ENCODE measurements around the gene ZNF253.
"Not testable (repeated sequence)": the region's sequence is repeated elsewhere in the genome, so short reads cannot be mapped to it uniquely, and the experiment has no call there.

Gene ZNF253

GRCh38 chr19:19900139-19900728, 34.6 kb downstream of the ZNF253 start:
- peak; percentile 34 for DNase-seq

GRCh38 chr19:19900729-19901444, 35.2 kb downstream of the ZNF253 start, which contains the start of gene ZNF93:
Gene ZNF93, plus strand, starts transcription at chr19:19900946. Its CDS starts 143 bp downstream, at chr19:19901089.
- DNase-seq = peak; percentile 79

GRCh38 chr19:19907551-19907950, 41.9 kb downstream of the ZNF253 start:
- not testable (repeated sequence) for DNase-seq

- no peak for DNase-seq
Measured at GRCh38 chr19:19909654-19910053, 44.0 kb downstream of the ZNF253 start.

- no peak for DNase-seq
Measured at GRCh38 chr19:19911150-19911549, 45.5 kb downstream of the ZNF253 start.

GRCh38 chr19:19914596-19914995, 48.9 kb downstream of the ZNF253 start:
- DNase-seq = no peak

- peak; percentile 18 for DNase-seq
Measured at GRCh38 chr19:19930417-19930816, 64.7 kb downstream of the ZNF253 start.

GRCh38 chr19:19933432-19934314, 68.0 kb downstream of the ZNF253 start:
- not testable (repeated sequence) for DNase-seq

- DNase-seq = no peak
Measured at GRCh38 chr19:19937403-19937802, 71.7 kb downstream of the ZNF253 start.

- no peak for DNase-seq
Measured at GRCh38 chr19:19938449-19938848, 72.8 kb downstream of the ZNF253 start.

GRCh38 chr19:19943848-19944582, 78.3 kb downstream of the ZNF253 start:
- DNase-seq = no peak
